SU-DHL-6 (cell line): ENCODE measurements around the gene PRDM16.

Experiments
- H2AFZ ChIP-seq: fragments of 200-600 bp; sonication (generic); 2 replicates; pipeline ENCODE4 v1.6.1; 2014; ENCODE audit warnings: low read depth, mild to moderate bottlenecking, moderate library complexity, mixed read lengths, antibody characterized with exemption, low read length; ENCODE audit not compliant: severe bottlenecking
- H3F3A ChIP-seq: fragments of 200-600 bp; shearing (Covaris generic); 2 replicates; pipeline ENCODE4 v1.6.0; 2016; ENCODE audit warnings: antibody characterized with exemption, mild to moderate bottlenecking; ENCODE audit not compliant: insufficient read depth
- H3K27ac ChIP-seq: fragments of 200-600 bp; sonication (generic); 2 replicates; pipeline ENCODE4 v1.5.1; 2016; ENCODE audit warnings: low read depth, mild to moderate bottlenecking, low read length, moderate library complexity, mixed read lengths
- H3K27me3 ChIP-seq: fragments of 200-600 bp; sonication (generic), shearing (Covaris generic); 2 replicates; pipeline ENCODE4 v1.6.0; 2014; ENCODE audit warnings: mild to moderate bottlenecking, low read length
- H3K36me3 ChIP-seq: fragments of 200-600 bp; sonication (generic); 2 replicates; pipeline ENCODE4 v1.6.1; 2014; ENCODE audit warnings: mild to moderate bottlenecking, low read length, mixed read lengths
- H3K4me2 ChIP-seq: fragments of 300-600, 200-600 bp; shearing (Covaris generic), sonication (generic); 2 replicates; pipeline ENCODE4 v1.6.0; 2014; ENCODE audit warnings: low read length, low read depth, mild to moderate bottlenecking; ENCODE audit not compliant: poor library complexity, severe bottlenecking
- H3K4me3 ChIP-seq: fragments of 200-600 bp; sonication (generic); 2 replicates; pipeline ENCODE4 v1.5.1; 2014; ENCODE audit warnings: antibody characterized with exemption, low read length, mild to moderate bottlenecking, mixed read lengths; ENCODE audit not compliant: insufficient read depth, poor library complexity, severe bottlenecking
- H3K79me2 ChIP-seq: fragments of 200-600 bp; sonication (generic); 2 replicates; pipeline ENCODE4 v1.6.1; 2014; ENCODE audit warnings: mild to moderate bottlenecking, low read length, moderate library complexity; ENCODE audit not compliant: insufficient read depth
- H3K9ac ChIP-seq: fragments of 200-600 bp; sonication (generic); 2 replicates; pipeline ENCODE4 v1.7.0; 2014; ENCODE audit warnings: mild to moderate bottlenecking, low read length
- H3K9me2 ChIP-seq: fragments of 200-600 bp; sonication (generic); replicated peaks from 2 replicates; pipeline ENCODE4 v1.6.1; 2014; ENCODE audit warnings: low read length; ENCODE audit not compliant: insufficient read depth
- H3K9me3 ChIP-seq: fragments of 200-600 bp; sonication (generic); 2 replicates; pipeline ENCODE4 v1.6.1; 2014; ENCODE audit warnings: low read length, mixed read lengths; ENCODE audit not compliant: insufficient read depth
- H4K20me1 ChIP-seq: fragments of 200-600 bp; sonication (generic); 2 replicates; pipeline ENCODE4 v1.6.1; 2014; ENCODE audit warnings: low read depth, mild to moderate bottlenecking, antibody characterized with exemption, low read length, moderate library complexity, mixed read lengths
- EZH2phosphoT487 ChIP-seq: fragments of 200-600 bp; sonication (generic), shearing (Covaris generic); conservative IDR thresholded peaks from 2 replicates; pipeline ENCODE4 v1.6.1; 2018; ENCODE audit warnings: mild to moderate bottlenecking, antibody characterized with exemption, low read length, moderate library complexity, mixed read lengths
- TF ChIP-seq, protein P1 (sequence below): fragments of 200-600 bp; sonication (generic); IDR thresholded peaks from one replicate; pipeline ENCODE4 v1.5.1; 2017; ENCODE audit warnings: antibody characterized with exemption, mild to moderate bottlenecking, low read length, moderate library complexity; ENCODE audit not compliant: insufficient read depth, poor library complexity, severe bottlenecking

PRDM16 gene

GRCh38 chr1:3128431-3129132, 59.6 kb downstream of the PRDM16 start:
- Histone ChIP-seq H3K9ac (no peak overlapping the region), H3K4me2 (no peak overlapping the region), H3K79me2 (no peaks in the 10 kb centered on the region), H3K4me3 (no peak overlapping the region), H4K20me1 (no peaks in the 10 kb centered on the region), H3K27ac (no peak overlapping the region), H3K36me3 (no peaks in the 10 kb centered on the region), H3K27me3 (no peaks in the 10 kb centered on the region), H3K9me3 (no peaks in the 10 kb centered on the region), H3K9me2 (no peaks in the 10 kb centered on the region), H2AFZ (no peak overlapping the region), H3F3A (no peaks in the 10 kb centered on the region)
- no peak for TF ChIP-seq EZH2phosphoT487
- TF ChIP-seq, protein P1, sequence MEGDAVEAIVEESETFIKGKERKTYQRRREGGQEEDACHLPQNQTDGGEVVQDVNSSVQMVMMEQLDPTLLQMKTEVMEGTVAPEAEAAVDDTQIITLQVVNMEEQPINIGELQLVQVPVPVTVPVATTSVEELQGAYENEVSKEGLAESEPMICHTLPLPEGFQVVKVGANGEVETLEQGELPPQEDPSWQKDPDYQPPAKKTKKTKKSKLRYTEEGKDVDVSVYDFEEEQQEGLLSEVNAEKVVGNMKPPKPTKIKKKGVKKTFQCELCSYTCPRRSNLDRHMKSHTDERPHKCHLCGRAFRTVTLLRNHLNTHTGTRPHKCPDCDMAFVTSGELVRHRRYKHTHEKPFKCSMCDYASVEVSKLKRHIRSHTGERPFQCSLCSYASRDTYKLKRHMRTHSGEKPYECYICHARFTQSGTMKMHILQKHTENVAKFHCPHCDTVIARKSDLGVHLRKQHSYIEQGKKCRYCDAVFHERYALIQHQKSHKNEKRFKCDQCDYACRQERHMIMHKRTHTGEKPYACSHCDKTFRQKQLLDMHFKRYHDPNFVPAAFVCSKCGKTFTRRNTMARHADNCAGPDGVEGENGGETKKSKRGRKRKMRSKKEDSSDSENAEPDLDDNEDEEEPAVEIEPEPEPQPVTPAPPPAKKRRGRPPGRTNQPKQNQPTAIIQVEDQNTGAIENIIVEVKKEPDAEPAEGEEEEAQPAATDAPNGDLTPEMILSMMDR, result no peak

DNA sequence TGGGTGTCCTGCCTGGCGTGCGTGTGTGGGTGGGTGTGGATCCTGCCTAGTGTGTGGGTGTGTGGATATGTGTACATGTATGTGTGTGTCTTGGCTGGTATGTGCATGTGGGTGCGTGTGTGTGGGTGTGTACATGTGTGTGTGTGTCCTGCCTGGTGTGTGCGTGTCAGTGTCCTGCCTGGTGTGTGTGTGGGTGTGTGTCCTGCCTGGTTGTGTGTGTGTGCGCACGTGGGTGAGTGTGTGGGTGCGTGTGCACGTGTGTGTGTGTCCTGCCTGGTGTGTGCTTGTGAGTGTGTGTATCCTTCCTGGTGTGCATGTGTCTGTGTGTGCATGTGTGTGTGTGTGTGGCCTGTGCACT, 60.1 kb downstream of the PRDM16 start:
- no peak overlapping the region for H3K4me3 ChIP-seq
- H3K9ac ChIP-seq, result no peak overlapping the region
- no peaks in the 10 kb centered on the region for H3K36me3 ChIP-seq
- no peaks in the 10 kb centered on the region for H4K20me1 ChIP-seq
- no peaks in the 10 kb centered on the region for H3F3A ChIP-seq
- H3K27ac ChIP-seq, result no peak overlapping the region
- no peak overlapping the region for H3K4me2 ChIP-seq
- H3K79me2 ChIP-seq, result no peaks in the 10 kb centered on the region
- TF ChIP-seq EZH2phosphoT487, result no peak
- TF ChIP-seq, protein P1, result no peak
- H3K9me2 ChIP-seq, result no peaks in the 10 kb centered on the region
- H3K27me3 ChIP-seq, result no peaks in the 10 kb centered on the region
- H3K9me3 ChIP-seq, result no peaks in the 10 kb centered on the region
- no peak overlapping the region for H2AFZ ChIP-seq

- Histone ChIP-seq H2AFZ (no peak overlapping the region), H3K27me3 (no peaks in the 10 kb centered on the region), H3K9me3 (no peaks in the 10 kb centered on the region), H3K36me3 (no peaks in the 10 kb centered on the region), H3K9me2 (no peaks in the 10 kb centered on the region), H3K4me3 (no peak overlapping the region), H3K27ac (no peak overlapping the region), H3K79me2 (no peaks in the 10 kb centered on the region), H3K4me2 (no peak overlapping the region), H3K9ac (no peak overlapping the region), H3F3A (no peaks in the 10 kb centered on the region), H4K20me1 (no peaks in the 10 kb centered on the region)
- TF ChIP-seq, protein P1, result no peak
- TF ChIP-seq EZH2phosphoT487, result no peak
These were observed 61.3 kb downstream of the PRDM16 start for GRCh38 chr1:3130268-3130667.
